ENCODE measurements around the gene DNAH17. TPM values are rescaled to one million over a fixed set of nuclear protein-coding genes. Genes with fewer than 3 reads are reported as not detected.

Gene DNAH17
- total and polyA plus RNA-seq, 2 of the 13 experiments (the other 11 are each of a cell fraction or from before 2014, with no cell fraction given), result 0.86 to 1.6 TPM

DNA sequence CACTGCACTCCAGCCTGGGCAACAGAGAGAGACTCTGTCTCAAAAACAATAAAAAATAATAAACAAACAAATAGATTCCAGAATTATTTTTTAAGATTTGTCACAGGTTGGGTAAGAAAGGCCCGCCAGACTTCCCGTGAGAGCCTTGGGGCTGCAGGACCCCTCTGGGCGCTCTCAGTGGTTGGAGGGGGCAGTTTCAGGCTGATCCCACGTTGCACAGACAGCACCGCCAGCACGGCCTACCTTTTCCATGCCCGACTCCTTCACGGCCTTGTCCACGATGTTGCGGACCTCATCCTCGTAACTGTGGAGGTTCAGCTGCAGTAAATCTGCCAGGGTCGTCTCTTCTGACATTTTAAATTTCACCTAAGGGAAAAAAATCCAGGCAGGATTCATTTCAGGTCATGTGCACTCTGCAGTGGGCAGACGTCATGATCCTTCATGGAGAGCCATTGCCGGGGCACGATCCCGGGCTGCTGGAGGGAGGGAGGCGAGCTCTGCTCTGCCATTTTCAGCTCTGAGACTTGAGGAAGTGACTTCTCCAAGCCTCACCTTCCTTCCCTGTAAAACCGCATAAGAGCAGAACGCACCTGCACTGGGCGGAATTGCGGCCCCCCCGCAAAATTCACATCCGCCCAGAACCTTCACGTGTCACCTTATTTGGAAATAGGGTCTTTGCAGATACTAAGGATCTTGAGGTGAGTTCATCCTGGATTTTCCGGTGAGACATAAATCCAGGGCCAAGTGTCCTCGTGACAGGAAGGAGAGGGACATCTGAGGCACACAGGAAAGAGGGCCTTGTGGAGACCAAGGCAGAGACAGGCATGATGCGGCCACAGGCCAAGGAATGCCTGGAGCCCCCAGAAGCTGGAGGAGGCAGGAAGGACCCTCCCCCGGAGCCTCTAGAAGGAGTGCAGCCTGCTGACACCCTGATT is 66.8 kb downstream of the DNAH17 start:
- Histone ChIP-seq H3K4me2 (ENCODE audit: low read depth, low read length) (no peak overlapping the region), H4K20me1 (ENCODE audit: insufficient read depth, low read length) (no peaks in the 10 kb centered on the region), H3K4me3 (replicated peaks in 1 of 3; ENCODE audit: insufficient read depth in 1 of 3, low read depth in 2 of 3, low read length in 3 of 3) (no peak overlapping the region), H3K27ac (ENCODE audit: extremely low read length, insufficient read depth, low read length) (no peak overlapping the region), H2AFZ (ENCODE audit: low read length) (no peak overlapping the region), H3K9me3 (ENCODE audit: low read length) (no peaks in the 10 kb centered on the region), H3K9ac (ENCODE audit: insufficient read depth, low read depth, low read length) (no peak overlapping the region), H3K79me2 (ENCODE audit: insufficient read depth, low read length) (no peaks in the 10 kb centered on the region), H3K27me3 (ENCODE audit: control insufficient read depth in 1 of 2, insufficient read depth in 2 of 2, low read length in 2 of 2) (0 out of 5 replicates have a peak, but pooled peaks cover 0 to 4% of the 10 kb centered on the region in 2 experiments), H3K4me1 (ENCODE audit: insufficient read depth, low read length) (no peaks in the 10 kb centered on the region), H3K36me3 (replicated peaks in 1 of 2; ENCODE audit: control insufficient read depth in 1 of 2, insufficient read depth in 2 of 2, low read length in 2 of 2) (no peaks in the 10 kb centered on the region)
- ATAC-seq, result no peak
- TF ChIP-seq NCOA1 (CRISPR knock-in tag; IDR thresholded peaks at IDR 0.05), result no peak
- POLR2A ChIA-PET, result no interaction called here
- 81% methylated on average over 28 of the region's 28 CpGs for WGBS (ENCODE audit: low lambda C conversion rate)
- no TSS peak for BruUV-seq (replicated peaks)
- in situ Hi-C loops (cut with HindIII; ENCODE audit: extremely low pct_ligation_motif_present, low pct_unique_long_range_greater_than_20kb), result no loop called here
- CTCF ChIA-PET (ENCODE audit: low intra/inter-chr PET ratio, low total read pairs), result no interaction called here
- no peak for DNase-seq (ENCODE audit: low spot score)
- intact Hi-C loops (cut with micrococcal nuclease; ENCODE audit: unreplicated experiment), result no loop called here
- FAIRE-seq, result no peak

GRCh38 chr17:78507526-78507925 is 69.7 kb downstream of the DNAH17 start:
- CTCF ChIA-PET (ENCODE audit: low intra/inter-chr PET ratio, low total read pairs), result no interaction called here
- no peak overlapping the region for H2AFZ ChIP-seq (ENCODE audit: low read length)
- H3K27me3 ChIP-seq (ENCODE audit: control insufficient read depth in 1 of 2, insufficient read depth in 2 of 2, low read length in 2 of 2), result 0 out of 5 replicates have a peak, but pooled peaks cover 0 to 4% of the 10 kb centered on the region in 2 experiments
- H3K4me2 ChIP-seq (ENCODE audit: low read depth, low read length), result no peak overlapping the region
- intact Hi-C loops (cut with micrococcal nuclease; ENCODE audit: unreplicated experiment) (no loop called here), in situ Hi-C loops (cut with HindIII; ENCODE audit: extremely low pct_ligation_motif_present, low pct_unique_long_range_greater_than_20kb) (no loop called here)
- DNase-seq (ENCODE audit: low spot score) (no peak), FAIRE-seq (no peak), ATAC-seq (no peak)
- no peaks in the 10 kb centered on the region for H3K36me3 ChIP-seq (replicated peaks in 1 of 2; ENCODE audit: control insufficient read depth in 1 of 2, insufficient read depth in 2 of 2, low read length in 2 of 2)
- no peaks in the 10 kb centered on the region for H4K20me1 ChIP-seq (ENCODE audit: insufficient read depth, low read length)
- H3K9me3 ChIP-seq (ENCODE audit: low read length), result no peaks in the 10 kb centered on the region
- POLR2A ChIA-PET, result no interaction called here
- WGBS (ENCODE audit: low lambda C conversion rate), result 87% methylated on average over 7 of the region's 11 CpGs
- no peaks in the 10 kb centered on the region for H3K4me1 ChIP-seq (ENCODE audit: insufficient read depth, low read length)
- no peaks in the 10 kb centered on the region for H3K79me2 ChIP-seq (ENCODE audit: insufficient read depth, low read length)
- H3K4me3 ChIP-seq (replicated peaks in 1 of 3; ENCODE audit: insufficient read depth in 1 of 3, low read depth in 2 of 3, low read length in 3 of 3), result no peak overlapping the region
- H3K9ac ChIP-seq (ENCODE audit: insufficient read depth, low read depth, low read length), result no peak overlapping the region
- no peak overlapping the region for H3K27ac ChIP-seq (ENCODE audit: extremely low read length, insufficient read depth, low read length)
- no TSS peak for BruUV-seq (replicated peaks)
- TF ChIP-seq HMG20B (CRISPR knock-in tag; conservative IDR thresholded peaks at IDR 0.05) (no peak), ZFP36 (IDR thresholded peaks at IDR 0.05; ENCODE audit: borderline replicate concordance, low read depth, low read length, partially characterized antibody) (no peak), RNF2 (conservative IDR thresholded peaks at IDR 0.05; ENCODE audit: low read depth) (no peak), ZNF792 (CRISPR knock-in tag; IDR thresholded peaks at IDR 0.05) (no peak), MAZ (IDR thresholded peaks at IDR 0.05; ENCODE audit: borderline replicate concordance, low read depth, low read length) (no peak), MAZ (CRISPR knock-in tag; IDR thresholded peaks at IDR 0.05; ENCODE audit: low read depth) (no peak), NR3C1 (CRISPR knock-in tag; IDR thresholded peaks at IDR 0.05) (no peak), PCBP2 (optimal IDR thresholded peaks at IDR 0.05; ENCODE audit: low read depth, low read length, poor library complexity, severe bottlenecking) (no peak), RNF219 (CRISPR knock-in tag; IDR thresholded peaks at IDR 0.05) (no peak), FIP1L1 (IDR thresholded peaks at IDR 0.05; ENCODE audit: borderline replicate concordance, insufficient read depth, low read depth, low read length) (no peak), NR0B2 (CRISPR knock-in tag; IDR thresholded peaks at IDR 0.05) (no peak), CHCHD3 (CRISPR knock-in tag; IDR thresholded peaks at IDR 0.05) (no peak)
- TF ChIP-seq, protein P1, sequence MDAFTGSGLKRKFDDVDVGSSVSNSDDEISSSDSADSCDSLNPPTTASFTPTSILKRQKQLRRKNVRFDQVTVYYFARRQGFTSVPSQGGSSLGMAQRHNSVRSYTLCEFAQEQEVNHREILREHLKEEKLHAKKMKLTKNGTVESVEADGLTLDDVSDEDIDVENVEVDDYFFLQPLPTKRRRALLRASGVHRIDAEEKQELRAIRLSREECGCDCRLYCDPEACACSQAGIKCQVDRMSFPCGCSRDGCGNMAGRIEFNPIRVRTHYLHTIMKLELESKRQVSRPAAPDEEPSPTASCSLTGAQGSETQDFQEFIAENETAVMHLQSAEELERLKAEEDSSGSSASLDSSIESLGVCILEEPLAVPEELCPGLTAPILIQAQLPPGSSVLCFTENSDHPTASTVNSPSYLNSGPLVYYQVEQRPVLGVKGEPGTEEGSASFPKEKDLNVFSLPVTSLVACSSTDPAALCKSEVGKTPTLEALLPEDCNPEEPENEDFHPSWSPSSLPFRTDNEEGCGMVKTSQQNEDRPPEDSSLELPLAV (CRISPR knock-in tag; conservative IDR thresholded peaks at IDR 0.05; ENCODE audit: low read depth), result no peak

Measured in HepG2 (cell line).